Endothelial cell of umbilical vein (primary cell): Measurements from ENCODE around the gene HIVEP1. TPM values are rescaled to one million over a fixed set of nuclear protein-coding genes. Genes with fewer than 3 reads are reported as not detected.

ENCODE experiments used
- BruUV-seq: library from RNA; stranded (reverse); fragments of 400-500 nt; replicated peaks from 2 replicates; lab custom pipeline; 2021; lab: Mats Ljungman, UMichigan
- CTCF ChIA-PET: fragments of 300-600, 350-600 bp; sonication (Branson Sonifier 250); formaldehyde crosslinking; loops from one replicate; lab custom pipeline; 2021; ENCODE audit warnings: antibody characterized with exemption, inconsistent platforms; lab: Charles Lee
- POLR2A ChIA-PET: fragments of 300-600, 350-600 bp; sonication (Branson Sonifier 250); formaldehyde crosslinking; loops from one replicate; lab custom pipeline; 2021; ENCODE audit warnings: antibody characterized with exemption, inconsistent platforms; lab: Charles Lee
- DNase-seq: peaks from one replicate; pipeline ENCODE4 v3.0.0-alpha.2; 2011; ENCODE audit warnings: low read depth, low spot score
- FAIRE-seq: peaks from 2 replicates; lab custom pipeline; 2011; peaks lifted over from hg19 to GRCh38; lab: Jason Lieb, UNC
- H2AFZ ChIP-seq: 2 replicates; pipeline ENCODE4 v1.6.0; 2012; ENCODE audit warnings: low read depth, low read length, control low read depth, inconsistent platforms
- H3K27ac ChIP-seq: 2 replicates; pipeline ENCODE4 v1.5.1; 2011; ENCODE audit warnings: low read depth, mild to moderate bottlenecking, control low read depth, low read length, moderate library complexity; ENCODE audit not compliant: insufficient read depth
- H3K27me3 ChIP-seq, 2 experiments: 2 replicates each; pipeline versions ENCODE4 v1.6.0 to v1.6.1; 2011; ENCODE audit warnings: low read length in 2 of 2, mixed read lengths in 1 of 2; ENCODE audit not compliant: control insufficient read depth in 2 of 2, insufficient read depth in 2 of 2
- H3K36me3 ChIP-seq, 2 experiments: 2 replicates in 1 of 2; 3 replicates in 1 of 2; pipeline ENCODE4 v1.5.1; 2011; ENCODE audit warnings: low read length in 2 of 2, mild to moderate bottlenecking in 1 of 2, moderate library complexity in 1 of 2; ENCODE audit not compliant: control insufficient read depth in 2 of 2, insufficient read depth in 2 of 2; ENCODE audit errors: extremely low read depth in 1 of 2
- H3K4me1 ChIP-seq: 3 replicates; pipeline ENCODE4 v1.5.1; 2011; ENCODE audit warnings: mild to moderate bottlenecking, low read length; ENCODE audit not compliant: control insufficient read depth, insufficient read depth; ENCODE audit errors: extremely low read depth
- H3K4me2 ChIP-seq: 2 replicates; pipeline ENCODE4 v1.6.1; 2011; ENCODE audit warnings: low read length, control low read depth, mixed read lengths; ENCODE audit not compliant: insufficient read depth
- H3K4me3 ChIP-seq, 3 experiments: fragments of 200-600 bp in 1 of 3; sonication (generic), shearing (Covaris generic) in 1 of 3; replicated peaks in 1 of 3; 2 replicates each; pipeline ENCODE4 v1.5.1; 2011 to 2016; ENCODE audit warnings: control low read depth in 3 of 3, low read length in 3 of 3, mild to moderate bottlenecking in 2 of 3, inconsistent platforms in 1 of 3, low read depth in 1 of 3, moderate library complexity in 1 of 3; ENCODE audit not compliant: insufficient read depth in 1 of 3
- H3K79me2 ChIP-seq: 2 replicates; pipeline ENCODE4 v1.6.0; 2012; ENCODE audit warnings: low read length, inconsistent platforms; ENCODE audit not compliant: control insufficient read depth, insufficient read depth
- H3K9ac ChIP-seq: replicated peaks from 2 replicates; pipeline ENCODE3; 2011; ENCODE audit warnings: low read length, control low read depth; ENCODE audit not compliant: insufficient read depth; ENCODE audit errors: extremely low read depth
- H3K9me1 ChIP-seq: replicated peaks from 3 replicates; pipeline ENCODE4 v1.6.0; 2011; ENCODE audit warnings: mild to moderate bottlenecking, low read length; ENCODE audit not compliant: control insufficient read depth, insufficient read depth; ENCODE audit errors: extremely low read depth
- H3K9me3 ChIP-seq: replicated peaks from 2 replicates; pipeline ENCODE4 v1.5.1; 2012; ENCODE audit warnings: low read length, inconsistent platforms; ENCODE audit not compliant: control insufficient read depth, insufficient read depth
- H4K20me1 ChIP-seq: replicated peaks from 2 replicates; pipeline ENCODE3; 2011; ENCODE audit warnings: mild to moderate bottlenecking, low read length; ENCODE audit not compliant: control insufficient read depth, insufficient read depth; ENCODE audit errors: extremely low read depth
- CTCF ChIP-seq, 2 donors: IDR thresholded peaks; 1 replicate in 1 of 2; 2 replicates in 1 of 2; pipeline ENCODE4 v1.5.1; 2011; ENCODE audit warnings: low read length in 2 of 2, mild to moderate bottlenecking in 2 of 2, moderate library complexity in 2 of 2, control low read depth in 1 of 2, inconsistent platforms in 1 of 2, low read depth in 1 of 2; ENCODE audit not compliant: insufficient read depth in 1 of 2; ENCODE audit errors: extremely low read depth in 1 of 2
- EZH2 ChIP-seq: IDR thresholded peaks from 2 replicates; pipeline ENCODE4 v1.6.1; 2012; ENCODE audit warnings: borderline replicate concordance, low read depth, mild to moderate bottlenecking, moderate library complexity, low read length, inconsistent platforms; ENCODE audit not compliant: severe bottlenecking
- FOS ChIP-seq: IDR thresholded peaks from 2 replicates; pipeline ENCODE4 v1.6.1; 2011; ENCODE audit warnings: mild to moderate bottlenecking, low read length, moderate library complexity, borderline replicate concordance; ENCODE audit not compliant: insufficient read depth
- JUN ChIP-seq: IDR thresholded peaks from 2 replicates; pipeline ENCODE4 v1.6.1; 2011; ENCODE audit warnings: borderline replicate concordance, low read depth; ENCODE audit not compliant: insufficient read length, insufficient read depth
- MAX ChIP-seq: IDR thresholded peaks from 2 replicates; pipeline ENCODE4 v1.6.1; 2011; ENCODE audit not compliant: insufficient read depth, insufficient read length
- POLR2AphosphoS5 ChIP-seq: IDR thresholded peaks from 2 replicates; pipeline ENCODE4 v1.6.1; 2012; ENCODE audit warnings: low read depth, mild to moderate bottlenecking, control low read depth, low read length, moderate library complexity; ENCODE audit not compliant: insufficient read depth
- dilution Hi-C: fragments of 300-500 bp; cut with MboI; formaldehyde crosslinking; loops from one replicate; pipeline ENCODE4 v1.15.0; 2019; ENCODE audit warnings: low sequenced_read_pairs; ENCODE audit not compliant: extremely low pct_ligation_motif_present
- intact Hi-C: fragments of 100-400 bp; cut with micrococcal nuclease; formaldehyde crosslinking; loops from one replicate; pipeline ENCODE4 v1.10.0; 2022
- polyA plus RNA-seq, 4 experiments: library from polyadenylated mRNA; depleted of rRNA in 3 of 4; stranded (reverse) in 3 of 4; unstranded in 1 of 4; fragments of >200 nt; gene quantifications; 2 replicates each; pipeline versions ENCODE4 v1.2.1 to v1.2.3, GENCODE V29; 2011 to 2012; ENCODE audit warnings: missing spikeins in 1 of 4
- total RNA-seq: library from RNA; stranded (reverse); gene quantifications from 2 replicates; pipeline ENCODE4 v1.2.3, GENCODE V29; 2021

HIVEP1 gene
- total and polyA plus RNA-seq, 2 donors (not counting 3 experiments of a cell fraction or from before 2014, with no cell fraction given): 33.5 to 49.2 TPM

- intact Hi-C loops: no loop called here
- no peaks in the 10 kb centered on the region for H3K9me3 ChIP-seq
- H4K20me1 ChIP-seq: no peaks in the 10 kb centered on the region
- DNase-seq: peak; percentile 84
- peaks cover 0 to 2% of the 10 kb centered on the region in 2 experiments for H3K27me3 ChIP-seq
- dilution Hi-C loops: no loop called here
- H3K9me1 ChIP-seq: no peaks in the 10 kb centered on the region
- no peak overlapping the region for H3K4me2 ChIP-seq
- FAIRE-seq: no peak
- ChIA-PET CTCF (interaction anchor here (0.6 to 0.7 kb wide), 2 partner anchors 15 to 48 kb away, joined by 3 read pairs; no protein-coding TSS in a partner anchor), POLR2A (no interaction called here)
- no TSS peak for BruUV-seq
- H3K36me3 ChIP-seq: no peaks in the 10 kb centered on the region
- peak overlapping the region; percentile 41 for H2AFZ ChIP-seq
- no peak overlapping the region for H3K9ac ChIP-seq
- H3K27ac ChIP-seq: no peak overlapping the region
- H3K79me2 ChIP-seq: no peaks in the 10 kb centered on the region
- TF ChIP-seq POLR2AphosphoS5 (no peak), EZH2 (no peak), CTCF (IDR thresholded peaks at IDR 0.05; ENCODE audit: extremely low read depth in 1 of 2, insufficient read depth in 1 of 2, low read depth in 1 of 2, low read length in 2 of 2) (no peak), FOS (no peak), MAX (no peak), JUN (no peak)
- H3K4me3 ChIP-seq: no peak overlapping the region
- H3K4me1 ChIP-seq: no peaks in the 10 kb centered on the region
Observed at GRCh38 chr6:11969092-11969491, 43.0 kb upstream of the HIVEP1 start.
